Measurements from ENCODE around the gene CAB39L.

DNA sequence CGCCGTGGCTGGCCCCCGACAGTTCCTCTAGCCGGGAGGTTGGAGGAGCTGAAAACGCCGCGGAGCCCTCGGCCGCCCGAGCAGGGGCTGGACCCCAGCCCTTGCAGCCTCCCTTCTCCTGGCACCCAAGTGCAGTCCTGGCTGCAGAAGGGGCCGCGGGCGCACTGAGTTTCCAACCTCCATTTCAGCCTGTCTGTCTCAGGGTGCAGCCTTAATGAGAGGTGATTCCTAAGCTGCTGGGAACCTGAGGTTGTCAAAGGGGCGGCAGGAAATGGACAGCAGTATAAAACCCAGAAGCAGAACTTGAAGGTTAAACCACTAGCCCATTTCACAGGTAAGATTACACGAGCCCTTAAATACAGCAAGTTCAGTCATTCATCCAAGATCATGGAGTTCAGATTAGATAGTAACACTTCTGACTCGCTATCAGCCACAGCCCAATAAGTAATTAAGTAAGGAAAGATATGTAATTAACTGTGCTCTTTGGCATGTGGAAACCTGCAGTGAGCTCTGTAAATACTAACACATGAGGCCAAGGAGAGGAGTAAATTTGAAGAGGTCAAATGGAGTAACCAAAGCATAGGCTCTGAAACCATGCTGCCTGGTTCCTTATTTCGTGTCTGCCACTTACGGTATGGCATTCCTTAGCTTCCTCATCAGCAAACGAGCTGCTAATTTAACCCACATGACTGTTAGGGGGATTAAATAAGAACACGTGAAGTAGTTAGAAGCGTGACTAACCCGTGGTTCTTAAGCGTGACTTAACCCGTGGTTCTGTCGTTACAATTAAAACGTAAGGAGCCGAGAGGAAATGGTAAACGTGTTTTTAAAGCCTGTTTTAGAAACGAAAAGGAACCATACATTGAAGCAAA, 896 bp upstream of the CAB39L start:
- TF ChIP-seq POLR2AphosphoS5 (IDR thresholded peaks at IDR 0.05; ENCODE audit: low read depth, low read length) = no peak
- peak; percentile 40 for TF ChIP-seq SPI1 (IDR thresholded peaks at IDR 0.05; ENCODE audit: low read depth, low read length)
- TF ChIP-seq TAF1 (IDR thresholded peaks at IDR 0.05; ENCODE audit: low read depth, low read length) = peak; percentile 30; the same call in 1 of the 2 replicates
